Skeletal muscle satellite cell (primary cell): Measurements from ENCODE around the gene TMEM109. TPM values are rescaled to one million over a fixed set of nuclear protein-coding genes. Genes with fewer than 3 reads are reported as not detected.

Experiments
- H3K27me3 ChIP-seq: 2 replicates; pipeline ENCODE4 v1.7.0; 2013; ENCODE audit warnings: low read length; ENCODE audit not compliant: control insufficient read depth, insufficient read depth
- H3K36me3 ChIP-seq: 2 replicates; pipeline ENCODE4 v1.7.0; 2013; ENCODE audit warnings: mild to moderate bottlenecking, control low read depth, low read length; ENCODE audit not compliant: insufficient read depth
- H3K4me1 ChIP-seq: 2 replicates; pipeline ENCODE4 v1.7.0; 2013; ENCODE audit warnings: low read length; ENCODE audit not compliant: control insufficient read depth, insufficient read depth
- H3K4me2 ChIP-seq: 2 replicates; pipeline ENCODE4 v1.7.0; 2013; ENCODE audit warnings: mild to moderate bottlenecking, low read length
- H3K4me3 ChIP-seq: 2 replicates; pipeline ENCODE4 v1.7.0; 2013; ENCODE audit warnings: low read length
- H3K9ac ChIP-seq: 2 replicates; pipeline ENCODE4 v1.7.0; 2013; ENCODE audit warnings: mild to moderate bottlenecking, low read depth, low read length, moderate library complexity
- H3K9me3 ChIP-seq: replicated peaks from 2 replicates; pipeline ENCODE4 v1.7.0; 2013; ENCODE audit warnings: mild to moderate bottlenecking, control low read depth, low read length
- total RNA-seq: library from RNA; depleted of rRNA; stranded (reverse); fragments of >200 nt; gene quantifications from 2 replicates; pipeline ENCODE4 v1.2.3, GENCODE V29; 2012; rRNA removed

TMEM109 gene, protein sequence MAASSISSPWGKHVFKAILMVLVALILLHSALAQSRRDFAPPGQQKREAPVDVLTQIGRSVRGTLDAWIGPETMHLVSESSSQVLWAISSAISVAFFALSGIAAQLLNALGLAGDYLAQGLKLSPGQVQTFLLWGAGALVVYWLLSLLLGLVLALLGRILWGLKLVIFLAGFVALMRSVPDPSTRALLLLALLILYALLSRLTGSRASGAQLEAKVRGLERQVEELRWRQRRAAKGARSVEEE
- 26.6 and 54.6 TPM in 2 replicates for total RNA-seq

DNA sequence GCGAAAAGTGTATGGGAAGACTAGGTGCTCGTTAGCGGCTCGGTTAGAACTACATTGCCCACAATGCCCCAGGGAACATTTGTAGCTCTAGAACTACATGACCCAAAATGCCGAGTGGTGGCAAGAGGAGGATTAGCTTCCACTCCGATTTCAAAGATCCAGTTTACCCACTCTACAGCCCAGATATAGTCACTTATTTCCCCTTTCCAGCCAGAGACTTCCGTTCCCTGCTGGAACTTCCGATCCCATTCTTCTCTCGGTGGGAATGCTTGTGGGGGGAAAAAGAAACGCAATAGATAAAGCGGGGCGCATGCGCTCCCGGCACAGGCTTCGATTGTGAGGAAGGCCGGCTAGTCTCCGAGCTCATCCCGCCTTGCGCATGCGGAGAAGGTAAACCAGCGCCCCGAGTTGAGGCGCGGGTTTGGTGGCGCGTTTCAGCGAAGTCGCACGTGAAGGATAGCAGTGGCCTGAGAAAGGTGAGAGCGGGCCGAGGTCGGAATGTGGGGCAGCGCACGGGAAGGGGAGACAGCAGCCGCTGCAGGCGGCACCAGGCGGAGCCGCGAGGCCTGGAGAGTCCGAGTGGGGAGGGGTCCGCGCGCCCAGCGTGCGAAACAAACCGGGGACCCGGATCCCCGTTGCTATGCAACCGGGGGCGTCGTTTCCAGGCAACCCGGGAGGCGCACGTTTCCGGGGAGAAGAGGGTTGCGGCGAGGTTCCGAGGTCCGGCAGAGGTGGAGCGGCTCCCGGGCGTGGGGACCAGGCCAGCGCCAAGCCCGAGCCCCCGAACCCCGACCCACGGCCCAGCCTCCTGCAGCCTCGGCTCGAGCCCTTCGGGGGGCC is at the start of gene TMEM109:
Gene TMEM109 (plus strand): TSS at position 366 of the 840 bp plus-strand sequence. CDS start 5,536 bp downstream, outside the sequence.
- peaks cover 21% of the 10 kb centered on the region for H3K27me3 ChIP-seq
- H3K4me2 ChIP-seq, result peak within 1 kb of the TSS; percentile 77
- H3K9ac ChIP-seq, result peak within 1 kb of the TSS; percentile 82
- no peaks in the 10 kb centered on the region for H3K9me3 ChIP-seq
- H3K4me3 ChIP-seq, result peak within 1 kb of the TSS; percentile 68
- no peaks in the 10 kb centered on the region for H3K36me3 ChIP-seq
- H3K4me1 ChIP-seq, result peaks cover 17% of the 10 kb centered on the region

DNA sequence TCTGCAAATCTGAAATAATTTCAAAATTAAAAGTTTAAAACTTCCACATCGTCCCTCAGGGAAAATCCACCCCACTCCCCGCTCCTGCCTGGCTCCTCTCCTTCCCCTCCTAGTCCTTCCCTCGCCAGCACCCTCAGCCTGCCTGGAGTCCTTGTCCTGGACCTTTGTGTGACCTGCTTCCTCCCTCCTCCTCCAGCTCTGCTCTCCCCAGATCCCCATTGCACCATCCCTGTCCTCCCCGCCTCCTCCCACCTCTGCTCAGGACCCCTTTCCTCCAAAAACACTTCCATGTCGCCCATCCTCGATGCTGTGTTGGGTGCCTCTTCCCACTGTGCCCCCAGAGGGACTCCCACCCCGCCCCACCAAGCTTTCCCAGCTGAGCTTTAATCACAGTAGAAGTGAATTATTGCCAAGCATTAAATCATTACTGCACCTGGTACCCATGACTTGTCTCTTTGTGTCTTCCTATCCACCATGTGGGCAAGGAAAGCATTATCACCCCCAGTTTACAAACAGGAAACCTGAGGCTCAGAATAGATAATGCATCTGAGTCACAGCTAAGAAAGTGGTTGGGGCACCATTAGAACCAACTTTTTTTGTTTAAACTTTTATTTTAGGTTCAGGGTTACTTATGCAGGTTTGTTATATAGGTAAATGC is 49.0 kb upstream of the TMEM109 start:
- Histone ChIP-seq H3K36me3 (no peaks in the 10 kb centered on the region), H3K9me3 (no peaks in the 10 kb centered on the region), H3K9ac (no peak overlapping the region), H3K27me3 (peaks cover 10% of the 10 kb centered on the region), H3K4me1 (peaks cover 6% of the 10 kb centered on the region), H3K4me2 (no peak overlapping the region), H3K4me3 (no peak overlapping the region)

- H3K9me3 ChIP-seq, result no peaks in the 10 kb centered on the region
- H3K36me3 ChIP-seq, result no peaks in the 10 kb centered on the region
- H3K4me3 ChIP-seq, result no peak within 1 kb of the TSS
- peaks cover 10% of the 10 kb centered on the region for H3K27me3 ChIP-seq
- peaks cover 14% of the 10 kb centered on the region for H3K4me1 ChIP-seq
- H3K4me2 ChIP-seq, result no peak within 1 kb of the TSS
- no peak within 1 kb of the TSS for H3K9ac ChIP-seq
These were observed 46.8 kb upstream of the TMEM109 start, which contains the start of gene ZP1 for GRCh38 chr11:60866911-60867870. TSS of gene ZP1 (plus strand) at chr11:60867542. CDS start at chr11:60867562, 20 bp downstream.

DNA sequence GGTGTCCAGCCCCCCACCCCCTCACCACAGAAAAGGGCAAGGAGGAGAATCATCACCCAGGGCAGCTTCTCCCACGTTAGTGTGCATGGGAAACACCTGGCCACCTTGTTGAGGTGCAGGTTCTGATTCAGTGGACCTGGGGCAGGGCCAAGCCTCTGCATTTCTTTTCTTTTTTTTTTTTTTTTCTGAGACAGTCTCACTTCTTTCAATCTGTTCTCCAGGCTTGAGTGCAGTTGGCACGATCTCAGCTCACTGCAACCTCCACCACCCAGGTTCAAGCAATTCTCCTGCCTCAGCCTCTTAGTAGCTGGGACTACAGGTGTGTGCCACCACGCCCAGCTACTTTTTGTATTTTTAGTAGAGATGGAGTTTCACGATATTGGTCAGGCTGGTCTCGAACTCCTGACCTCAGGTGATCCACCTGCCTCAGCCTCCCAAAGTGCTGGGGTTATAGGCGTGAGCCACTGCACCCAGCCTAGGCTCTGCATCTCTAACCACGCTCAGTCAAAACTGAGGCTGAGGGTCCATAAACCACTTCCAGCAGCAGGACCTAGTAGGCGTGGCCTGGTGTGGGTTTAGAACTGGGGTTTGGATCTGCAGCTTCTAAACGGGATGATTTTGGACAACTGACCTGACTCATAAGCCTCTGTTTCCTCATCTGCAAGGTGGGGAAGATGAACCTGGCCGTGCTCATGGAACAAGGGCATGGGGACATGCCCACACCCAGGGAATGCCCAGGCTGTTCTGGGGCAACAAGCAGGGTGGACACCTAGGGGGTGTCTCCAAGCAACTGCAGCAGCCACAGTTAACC is 45.9 kb upstream of the TMEM109 start:
- Histone ChIP-seq H3K9me3 (no peaks in the 10 kb centered on the region), H3K9ac (no peak overlapping the region), H3K27me3 (peaks cover 10% of the 10 kb centered on the region), H3K4me2 (no peak overlapping the region), H3K4me3 (no peak overlapping the region), H3K36me3 (no peaks in the 10 kb centered on the region), H3K4me1 (peaks cover 21% of the 10 kb centered on the region)

GRCh38 chr11:60868682-60869450 is 45.1 kb upstream of the TMEM109 start:
- H3K9me3 ChIP-seq, result no peaks in the 10 kb centered on the region

GRCh38 chr11:60869451-60869825 is 44.5 kb upstream of the TMEM109 start:
- Histone ChIP-seq H3K9me3 (no peaks in the 10 kb centered on the region), H3K4me2 (no peak overlapping the region), H3K4me1 (peaks cover 25% of the 10 kb centered on the region)

More at GRCh38 chr11:60868682-60869450, 45.1 kb upstream of the TMEM109 start:
- peaks cover 25% of the 10 kb centered on the region for H3K4me1 ChIP-seq
- no peak overlapping the region for H3K4me3 ChIP-seq
- peaks cover 6% of the 10 kb centered on the region for H3K27me3 ChIP-seq
- H3K36me3 ChIP-seq, result no peaks in the 10 kb centered on the region
- H3K9ac ChIP-seq, result no peak overlapping the region
- H3K4me2 ChIP-seq, result no peak overlapping the region

GRCh38 chr11:60870276-60870675 is 43.7 kb upstream of the TMEM109 start:
- Histone ChIP-seq H3K9me3 (no peaks in the 10 kb centered on the region), H3K4me2 (no peak overlapping the region), H3K27me3 (no peaks in the 10 kb centered on the region), H3K9ac (no peak overlapping the region), H3K4me1 (peaks cover 25% of the 10 kb centered on the region), H3K4me3 (no peak overlapping the region), H3K36me3 (no peaks in the 10 kb centered on the region)

More at GRCh38 chr11:60869451-60869825, 44.5 kb upstream of the TMEM109 start:
- H3K9ac ChIP-seq, result no peak overlapping the region
- H3K4me3 ChIP-seq, result no peak overlapping the region
- peaks cover 3% of the 10 kb centered on the region for H3K27me3 ChIP-seq
- no peaks in the 10 kb centered on the region for H3K36me3 ChIP-seq

- Histone ChIP-seq H3K27me3 (no peaks in the 10 kb centered on the region), H3K4me2 (no peak overlapping the region), H3K9me3 (no peaks in the 10 kb centered on the region), H3K36me3 (no peaks in the 10 kb centered on the region), H3K9ac (no peak overlapping the region), H3K4me1 (peaks cover 25% of the 10 kb centered on the region), H3K4me3 (no peak overlapping the region)
These were observed 43.1 kb upstream of the TMEM109 start for GRCh38 chr11:60870733-60871377.

GRCh38 chr11:60871378-60872061 is 42.4 kb upstream of the TMEM109 start:
- Histone ChIP-seq H3K4me1 (peaks cover 25% of the 10 kb centered on the region), H3K36me3 (no peaks in the 10 kb centered on the region), H3K9me3 (no peaks in the 10 kb centered on the region), H3K27me3 (no peaks in the 10 kb centered on the region), H3K4me2 (no peak overlapping the region), H3K9ac (no peak overlapping the region), H3K4me3 (no peak overlapping the region)
